H9 (cell line): Measurements from ENCODE around the gene OR2A12. TPM values are rescaled to one million over a fixed set of nuclear protein-coding genes. Genes with fewer than 3 reads are reported as not detected.

ENCODE experiments used
- DNase-seq: peaks from one replicate; pipeline ENCODE4 v3.0.0-alpha.2; 2017
- H2AFZ ChIP-seq: one replicate; pipeline ENCODE4 v1.6.1; 2013; ENCODE audit warnings: mild to moderate bottlenecking, low read length, control low read depth, moderate library complexity
- H2AK5ac ChIP-seq: 2 replicates; pipeline ENCODE4 v1.6.1; 2013; ENCODE audit warnings: low read length, control low read depth, mixed read lengths; ENCODE audit not compliant: insufficient read length
- H2BK120ac ChIP-seq: one replicate; pipeline ENCODE4 v1.6.1; 2013; ENCODE audit warnings: low read depth, mild to moderate bottlenecking, low read length, control low read depth, inconsistent platforms; ENCODE audit not compliant: poor library complexity, severe bottlenecking
- H2BK12ac ChIP-seq: 2 replicates; pipeline ENCODE4 v1.6.1; 2013; ENCODE audit warnings: low read length, control low read depth, mixed read lengths, low read depth; ENCODE audit not compliant: insufficient read length
- H2BK15ac ChIP-seq: 2 replicates; pipeline ENCODE4 v1.6.1; 2013; ENCODE audit warnings: low read depth, low read length, control low read depth
- H2BK20ac ChIP-seq: one replicate; pipeline ENCODE4 v1.6.1; 2013; ENCODE audit warnings: low read depth, mild to moderate bottlenecking, low read length, control low read depth, inconsistent platforms; ENCODE audit not compliant: poor library complexity, severe bottlenecking
- H2BK5ac ChIP-seq: 2 replicates; pipeline ENCODE4 v1.6.1; 2013; ENCODE audit warnings: low read length, control low read depth, mixed read lengths; ENCODE audit not compliant: insufficient read length
- H3K14ac ChIP-seq: 2 replicates; pipeline ENCODE4 v1.6.1; 2013; ENCODE audit warnings: low read length, control low read depth; ENCODE audit not compliant: insufficient read depth
- H3K18ac ChIP-seq: 2 replicates; pipeline ENCODE4 v1.6.1; 2013; ENCODE audit warnings: low read depth, mild to moderate bottlenecking, mixed read lengths, low read length, control low read depth; ENCODE audit not compliant: insufficient read length
- H3K23ac ChIP-seq: 2 replicates; pipeline ENCODE4 v1.6.1; 2013; ENCODE audit warnings: low read length, control low read depth, mixed read lengths, low read depth; ENCODE audit not compliant: insufficient read length
- H3K23me2 ChIP-seq: 2 replicates; pipeline ENCODE4 v1.6.1; 2013; ENCODE audit warnings: low read depth, mild to moderate bottlenecking, mixed read lengths, low read length, control low read depth; ENCODE audit not compliant: insufficient read length, poor library complexity, severe bottlenecking
- H3K27ac ChIP-seq: 2 replicates; pipeline ENCODE4 v1.5.1; 2013; ENCODE audit warnings: low read length, control low read depth, mixed read lengths, low read depth; ENCODE audit not compliant: insufficient read length
- H3K27me3 ChIP-seq: 2 replicates; pipeline ENCODE4 v1.6.1; 2013; ENCODE audit warnings: low read length, control low read depth, inconsistent platforms; ENCODE audit not compliant: insufficient read depth
- H3K4ac ChIP-seq: 2 replicates; pipeline ENCODE4 v1.6.1; 2013; ENCODE audit warnings: low read depth, mild to moderate bottlenecking, control low read depth, inconsistent platforms, low read length, moderate library complexity
- H3K4me1 ChIP-seq: 2 replicates; pipeline ENCODE4 v1.6.1; 2013; ENCODE audit warnings: low read length, control low read depth, inconsistent platforms; ENCODE audit not compliant: insufficient read depth
- H3K4me2 ChIP-seq: 2 replicates; pipeline ENCODE4 v1.6.1; 2013; ENCODE audit warnings: low read length, control low read depth, mixed read lengths; ENCODE audit not compliant: insufficient read length, insufficient read depth
- H3K56ac ChIP-seq: 2 replicates; pipeline ENCODE4 v1.6.1; 2013; ENCODE audit warnings: low read depth, mild to moderate bottlenecking, mixed read lengths, low read length, control low read depth; ENCODE audit not compliant: insufficient read length
- H3K79me1 ChIP-seq: 2 replicates; pipeline ENCODE4 v1.6.1; 2013; ENCODE audit warnings: low read depth, mild to moderate bottlenecking, moderate library complexity, low read length, control low read depth, inconsistent platforms; ENCODE audit not compliant: insufficient read depth, poor library complexity, severe bottlenecking
- H3K79me2 ChIP-seq: 2 replicates; pipeline ENCODE4 v1.6.1; 2013; ENCODE audit warnings: low read length, control low read depth, inconsistent platforms; ENCODE audit not compliant: insufficient read depth
- H3K9ac ChIP-seq: 2 replicates; pipeline ENCODE4 v1.6.1; 2013; ENCODE audit warnings: low read length, control low read depth, mixed read lengths; ENCODE audit not compliant: insufficient read length; ENCODE audit errors: extremely low read depth
- H3K9me3 ChIP-seq: one replicate; pipeline ENCODE4 v1.6.1; 2013; ENCODE audit warnings: low read depth, low read length, inconsistent platforms; ENCODE audit not compliant: control insufficient read depth
- H3T11ph ChIP-seq: one replicate; pipeline ENCODE4 v1.6.1; 2013; ENCODE audit warnings: mild to moderate bottlenecking, low read length, control low read depth, inconsistent platforms
- H4K20me1 ChIP-seq: one replicate; pipeline ENCODE4 v1.6.1; 2013; ENCODE audit not compliant: control insufficient read depth, insufficient read length, insufficient read depth
- H4K5ac ChIP-seq: 2 replicates; pipeline ENCODE4 v1.6.1; 2013; ENCODE audit warnings: low read depth, mild to moderate bottlenecking, mixed read lengths, low read length, control low read depth; ENCODE audit not compliant: insufficient read length
- H4K8ac ChIP-seq: replicated peaks from 2 replicates; pipeline ENCODE4 v1.6.1; 2013; ENCODE audit warnings: low read length, control low read depth, mixed read lengths, low read depth; ENCODE audit not compliant: insufficient read length
- H4K91ac ChIP-seq: 2 replicates; pipeline ENCODE4 v1.6.1; 2013; ENCODE audit warnings: low read depth, mild to moderate bottlenecking, moderate library complexity, mixed read lengths, low read length, control low read depth; ENCODE audit not compliant: insufficient read length
- H3K27ac Mint-ChIP-seq, 3 experiments: 2 replicates in 2 of 3; 3 replicates in 1 of 3; pipeline ENCODE4 v1.8.0; 2020 to 2021; ENCODE audit warnings: mixed read lengths in 3 of 3, mild to moderate bottlenecking in 1 of 3, moderate library complexity in 1 of 3
- H3K27me3 Mint-ChIP-seq: 2 replicates; pipeline ENCODE4 v1.8.0; 2021; ENCODE audit warnings: low read depth, mild to moderate bottlenecking, moderate library complexity, mixed read lengths
- H3K36me3 Mint-ChIP-seq, 3 experiments: 2 replicates in 2 of 3; 3 replicates in 1 of 3; pipeline ENCODE4 v1.8.0; 2020 to 2021; ENCODE audit warnings: low read depth in 3 of 3, mixed read lengths in 3 of 3; ENCODE audit not compliant: insufficient read depth in 1 of 3
- H3K4me1 Mint-ChIP-seq, 2 experiments: 2 replicates each; pipeline ENCODE4 v1.8.0; 2020; ENCODE audit warnings: mixed read lengths in 2 of 2
- H3K4me3 Mint-ChIP-seq, 2 experiments: 2 replicates in 1 of 2; 3 replicates in 1 of 2; pipeline ENCODE4 v1.8.0; 2020 to 2021; ENCODE audit warnings: mild to moderate bottlenecking in 2 of 2, mixed read lengths in 2 of 2, moderate library complexity in 1 of 2
- H3K9me3 Mint-ChIP-seq, 2 experiments: 2 replicates in 1 of 2; 3 replicates in 1 of 2; pipeline ENCODE4 v1.8.0; 2020; ENCODE audit warnings: mild to moderate bottlenecking in 2 of 2, mixed read lengths in 2 of 2, moderate library complexity in 1 of 2
- CTCF ChIP-seq: fragments of 200-600 bp; sonication (generic); conservative IDR thresholded peaks from 3 replicates; pipeline ENCODE4 v1.8.0; 2021; ENCODE audit warnings: antibody characterized with exemption, mild to moderate bottlenecking
- WGBS: extraction: QIAGEN DNeasy Blood & Tissue Kit; methylation state at CpG from one replicate; pipeline ENCODE4 v1.1.7; 2013; ENCODE audit warnings: missing lambda C conversion rate, low lambda C conversion rate, mixed read lengths; ENCODE audit not compliant: insufficient read length; ENCODE audit errors: extremely low coverage; 5-methylcytosine and 5-hydroxymethylcytosine counted together
- total RNA-seq: library from RNA; stranded (reverse); gene quantifications from 2 replicates; pipeline ENCODE4 v1.2.1, GENCODE V29; 2021

The OR2A12 gene
- total RNA-seq, 1 experiment from 2014 or later = not detected

DNA sequence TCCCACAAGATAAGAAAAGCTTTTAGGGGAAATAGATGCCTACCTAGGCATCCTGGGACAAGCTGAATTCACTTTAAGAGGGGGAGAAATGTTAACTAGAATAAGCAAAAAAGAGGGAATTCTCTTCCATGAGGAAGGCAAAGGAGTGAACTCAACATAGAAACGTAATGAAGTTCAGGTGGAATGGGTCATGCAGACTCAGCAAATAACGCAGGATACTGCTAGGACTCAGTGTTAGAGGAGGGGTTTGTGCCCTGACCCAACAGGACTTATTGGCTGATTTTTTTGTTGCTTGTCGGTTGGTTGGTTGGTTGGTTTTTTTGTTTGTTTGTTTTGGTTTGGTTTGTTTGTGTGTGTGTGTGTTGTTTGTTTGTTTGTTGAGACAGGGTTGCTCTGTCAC lies 46.2 kb downstream of the OR2A12 start:
- H3K79me2 ChIP-seq = no peaks in the 10 kb centered on the region
- no peak overlapping the region for H3K4ac ChIP-seq
- H2BK5ac ChIP-seq = no peak overlapping the region
- no peak overlapping the region for H2AK5ac ChIP-seq
- no peak overlapping the region for H2BK12ac ChIP-seq
- H3K18ac ChIP-seq = no peak overlapping the region
- no peak overlapping the region for H3K14ac ChIP-seq
- peaks cover 3% of the 10 kb centered on the region in 2 experiments; a peak in 2 of 4 replicates for H3K4me1 Mint-ChIP-seq
- no peak overlapping the region for H2AFZ ChIP-seq
- H3K9me3 Mint-ChIP-seq = no peaks in the 10 kb centered on the region
- H4K91ac ChIP-seq = no peak overlapping the region
- no peak overlapping the region for H3K56ac ChIP-seq
- 0 out of 7 replicates have a peak overlapping the region, but pooled peaks of 1 of the 3 experiments have one; percentile 5 for H3K27ac Mint-ChIP-seq
- no peaks in the 10 kb centered on the region for H3K4me1 ChIP-seq
- no peak overlapping the region for H2BK15ac ChIP-seq
- no peak overlapping the region for H2BK20ac ChIP-seq
- H2BK120ac ChIP-seq = no peak overlapping the region
- no peak overlapping the region for H3K4me2 ChIP-seq
- no peaks in the 10 kb centered on the region for H3K23me2 ChIP-seq
- DNase-seq = no peak
- no peaks in the 10 kb centered on the region for H3K27me3 ChIP-seq
- no peak overlapping the region for H3K9ac ChIP-seq
- H3K23ac ChIP-seq = no peak overlapping the region
- H3K27me3 Mint-ChIP-seq = no peaks in the 10 kb centered on the region; the same call in 1 of the 2 replicates
- no peak overlapping the region for H4K5ac ChIP-seq
- H3K27ac ChIP-seq = no peak overlapping the region
- no peak overlapping the region for H3K4me3 Mint-ChIP-seq
- no peaks in the 10 kb centered on the region for H3K79me1 ChIP-seq
- H4K8ac ChIP-seq = no peak overlapping the region
- WGBS = no CpG with 5 or more reads among the region's 3 CpGs
- H3K36me3 Mint-ChIP-seq = no peaks in the 10 kb centered on the region
- no peaks in the 10 kb centered on the region for H3K9me3 ChIP-seq
- no peak overlapping the region for H3T11ph ChIP-seq
- TF ChIP-seq CTCF = no peak
- H4K20me1 ChIP-seq = no peaks in the 10 kb centered on the region
